GM13977 (cell line): ENCODE measurements around the gene SMAD9.

Source experiments
- DNase-seq: peaks from one replicate; pipeline ENCODE4 v3.0.0; 2012; ENCODE audit warnings: low spot score
- CTCF ChIP-seq: IDR thresholded peaks from 2 replicates; pipeline ENCODE4 v1.5.1; 2012; ENCODE audit warnings: mild to moderate bottlenecking, control low read depth; ENCODE audit not compliant: insufficient read depth; ENCODE audit errors: extremely low read depth, missing control alignments
- in situ Hi-C: fragments of 300-500 bp; cut with MboI; formaldehyde crosslinking; loops from one replicate; pipeline ENCODE4 v1.12.0; 2022; ENCODE audit warnings: low sequenced_read_pairs, low pct_unique_long_range_greater_than_20kb, mixed read lengths, inconsistent platforms; ENCODE audit not compliant: unreplicated experiment

Gene SMAD9

GRCh38 chr13:36831291-36831690 lies 88.7 kb downstream of the SMAD9 start:
- DNase-seq, result no peak
- no peak for TF ChIP-seq CTCF
- in situ Hi-C loops, result no loop called here

- no peak for DNase-seq
- TF ChIP-seq CTCF, result no peak
- in situ Hi-C loops, result no loop called here
Observed at GRCh38 chr13:36829753-36830152, 90.3 kb downstream of the SMAD9 start.

GRCh38 chr13:36822785-36823184 lies 97.3 kb downstream of the SMAD9 start:
- no peak for DNase-seq
- in situ Hi-C loops, result no loop called here
- no peak for TF ChIP-seq CTCF

- peak; percentile 52 for DNase-seq
Observed at GRCh38 chr13:36820222-36820621, 99.8 kb downstream of the SMAD9 start.

GRCh38 chr13:36819739-36820090 lies 100.3 kb downstream of the SMAD9 start:
- in situ Hi-C loops, result no loop called here
- DNase-seq, result no peak
- no peak for TF ChIP-seq CTCF

More at GRCh38 chr13:36820222-36820621, 99.8 kb downstream of the SMAD9 start:
- in situ Hi-C loops, result no loop called here
- no peak for TF ChIP-seq CTCF

GRCh38 chr13:36818804-36819738 lies 101.0 kb downstream of the SMAD9 start, which contains the start of gene RFXAP:
TSS of gene RFXAP (plus strand) at chr13:36819222. CDS start at chr13:36819358, 136 bp downstream.
- peak; percentile 95 for DNase-seq
- no peak for TF ChIP-seq CTCF
- in situ Hi-C loops, result no loop called here
